Lower leg skin (tissue), 4 donors: ENCODE data around the gene RESP18. TPM values are rescaled to one million over a fixed set of nuclear protein-coding genes. Genes with fewer than 3 reads are reported as not detected.

Experiments used
- DNase-seq, 2 donors: peaks; one replicate each; pipeline ENCODE4 v3.0.0-alpha.2; 2019; ENCODE audit warnings: low spot score in 2 of 2
- H3K4me3 ChIP-seq: fragments of 200-600 bp; sonication (generic); 2 replicates; pipeline ENCODE4 v1.5.1; 2017; ENCODE audit warnings: mild to moderate bottlenecking, low read depth; ENCODE audit not compliant: poor library complexity, severe bottlenecking
- CTCF ChIP-seq, 3 donors: fragments of 450-650 bp; IDR thresholded peaks; one replicate each; pipeline ENCODE4 v1.5.1; 2016; ENCODE audit warnings: antibody characterized with exemption in 3 of 3, mild to moderate bottlenecking in 3 of 3, moderate library complexity in 2 of 3
- POLR2A ChIP-seq, 2 donors: fragments of 450-650 bp; IDR thresholded peaks; one replicate each; pipeline ENCODE4 v1.6.1; 2016 to 2017; ENCODE audit warnings: antibody characterized with exemption in 2 of 2, mild to moderate bottlenecking in 1 of 2, moderate library complexity in 1 of 2
- WGBS, 2 donors: methylation state at CpG; one replicate each; pipeline ENCODE4 v1.1.5; 2018; 5-methylcytosine and 5-hydroxymethylcytosine counted together
- intact Hi-C: fragments of 100-400 bp; cut with DNase I; formaldehyde crosslinking; loops from one replicate; pipeline ENCODE4 v1.15.0; 2023; ENCODE audit warnings: low total_unique reads
- total RNA-seq, 4 donors: library from RNA; depleted of rRNA; stranded (reverse); fragments of >200 nt; gene quantifications; one replicate each; pipeline ENCODE4 v1.1.0, GENCODE V29; 2016

RESP18 gene
- total RNA-seq, 4 donors from 2014 or later = not detected

GRCh38 chr2:219308142-219309101, 24.1 kb downstream of the RESP18 start:
- DNase-seq = no peak
- 6% methylated on average over 36 to 43 of the region's 45 CpGs for WGBS, 2 donors
- intact Hi-C loops = no loop called here
- no peak overlapping the region for H3K4me3 ChIP-seq
- no peak for TF ChIP-seq POLR2A (IDR thresholded peaks at IDR 0.05)
- TF ChIP-seq CTCF (IDR thresholded peaks at IDR 0.05) = no peak

GRCh38 chr2:219306047-219306446, 26.5 kb downstream of the RESP18 start:
- no peak overlapping the region for H3K4me3 ChIP-seq
- TF ChIP-seq CTCF (IDR thresholded peaks at IDR 0.05) (no peak), POLR2A (IDR thresholded peaks at IDR 0.05) (no peak)
- WGBS, 2 donors = 80 to 88% methylated on average over 1 of the region's 1 CpG
- intact Hi-C loops = no loop called here
- DNase-seq = no peak

- WGBS, 2 donors = 51 to 52% methylated on average over 2 of the region's 2 CpGs
- DNase-seq = no peak
- H3K4me3 ChIP-seq = no peak overlapping the region
- intact Hi-C loops = no loop called here
- TF ChIP-seq POLR2A (IDR thresholded peaks at IDR 0.05) (no peak), CTCF (IDR thresholded peaks at IDR 0.05) (no peak)
Observed at GRCh38 chr2:219304223-219304622, 28.3 kb downstream of the RESP18 start.

- intact Hi-C loops = no loop called here
- H3K4me3 ChIP-seq = no peak overlapping the region
- TF ChIP-seq POLR2A (IDR thresholded peaks at IDR 0.05) (no peak), CTCF (IDR thresholded peaks at IDR 0.05) (no peak)
- peak in 1 of 2 donors; percentile 10 for DNase-seq
- 64 to 69% methylated on average over 11 of the region's 11 CpGs for WGBS, 2 donors
Observed at GRCh38 chr2:219302412-219302968, 30.1 kb downstream of the RESP18 start.

- DNase-seq = no peak
- no peak overlapping the region for H3K4me3 ChIP-seq
- intact Hi-C loops = no loop called here
- TF ChIP-seq POLR2A (IDR thresholded peaks at IDR 0.05) (no peak), CTCF (IDR thresholded peaks at IDR 0.05) (no peak)
- whole genome bisulfite sequencing, 2 donors = 60 to 68% methylated on average over 5 of the region's 5 CpGs
Observed at GRCh38 chr2:219300022-219300421, 32.5 kb downstream of the RESP18 start.
